ENCODE measurements around the gene VEPH1. TPM values are rescaled to one million over a fixed set of nuclear protein-coding genes. Genes with fewer than 3 reads are reported as not detected.

VEPH1 gene
- total and polyA plus RNA-seq, 9 of the 15 experiments (the other 6 are each of a cell fraction or from before 2014, with no cell fraction given), result 4.5 to 15.6 (median 5.8) TPM

DNA sequence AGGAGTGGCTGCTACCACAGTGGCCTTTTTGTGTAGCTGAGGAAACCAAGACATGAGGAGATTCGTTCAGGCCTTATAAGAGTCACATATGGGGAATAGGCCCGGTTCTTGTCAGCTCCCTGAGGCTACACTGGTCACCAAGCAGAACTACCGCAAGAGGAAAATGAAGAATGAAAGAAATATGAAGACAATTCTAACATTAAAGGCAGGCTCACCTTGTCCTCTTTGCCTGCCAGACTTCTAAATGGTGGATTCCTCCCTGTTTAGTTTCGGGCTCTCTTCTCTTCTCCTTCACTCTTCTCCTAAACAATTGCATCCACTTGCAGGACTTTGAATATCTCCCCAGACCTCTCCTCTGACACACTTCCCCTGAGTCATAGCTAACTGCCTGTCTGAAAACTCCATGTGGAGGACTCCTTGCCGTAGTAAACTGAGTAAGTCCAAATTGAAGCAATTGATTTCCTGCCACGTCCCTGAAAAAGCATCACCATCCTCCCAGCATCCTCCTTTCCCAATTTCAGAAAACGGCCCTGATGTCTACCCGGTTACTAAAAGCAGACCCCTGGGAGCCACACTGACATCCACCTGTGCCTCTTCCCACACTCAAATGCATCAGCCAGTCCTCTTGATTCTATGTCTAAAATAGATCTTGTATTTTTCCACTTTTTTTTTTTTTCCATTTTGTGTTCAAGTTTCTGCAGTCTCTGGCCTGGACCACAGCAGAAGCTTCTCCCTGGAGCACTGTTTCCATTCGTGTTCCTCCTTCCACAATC, 30.3 kb upstream of the VEPH1 start (continued):
- TF ChIP-seq, protein P1, sequence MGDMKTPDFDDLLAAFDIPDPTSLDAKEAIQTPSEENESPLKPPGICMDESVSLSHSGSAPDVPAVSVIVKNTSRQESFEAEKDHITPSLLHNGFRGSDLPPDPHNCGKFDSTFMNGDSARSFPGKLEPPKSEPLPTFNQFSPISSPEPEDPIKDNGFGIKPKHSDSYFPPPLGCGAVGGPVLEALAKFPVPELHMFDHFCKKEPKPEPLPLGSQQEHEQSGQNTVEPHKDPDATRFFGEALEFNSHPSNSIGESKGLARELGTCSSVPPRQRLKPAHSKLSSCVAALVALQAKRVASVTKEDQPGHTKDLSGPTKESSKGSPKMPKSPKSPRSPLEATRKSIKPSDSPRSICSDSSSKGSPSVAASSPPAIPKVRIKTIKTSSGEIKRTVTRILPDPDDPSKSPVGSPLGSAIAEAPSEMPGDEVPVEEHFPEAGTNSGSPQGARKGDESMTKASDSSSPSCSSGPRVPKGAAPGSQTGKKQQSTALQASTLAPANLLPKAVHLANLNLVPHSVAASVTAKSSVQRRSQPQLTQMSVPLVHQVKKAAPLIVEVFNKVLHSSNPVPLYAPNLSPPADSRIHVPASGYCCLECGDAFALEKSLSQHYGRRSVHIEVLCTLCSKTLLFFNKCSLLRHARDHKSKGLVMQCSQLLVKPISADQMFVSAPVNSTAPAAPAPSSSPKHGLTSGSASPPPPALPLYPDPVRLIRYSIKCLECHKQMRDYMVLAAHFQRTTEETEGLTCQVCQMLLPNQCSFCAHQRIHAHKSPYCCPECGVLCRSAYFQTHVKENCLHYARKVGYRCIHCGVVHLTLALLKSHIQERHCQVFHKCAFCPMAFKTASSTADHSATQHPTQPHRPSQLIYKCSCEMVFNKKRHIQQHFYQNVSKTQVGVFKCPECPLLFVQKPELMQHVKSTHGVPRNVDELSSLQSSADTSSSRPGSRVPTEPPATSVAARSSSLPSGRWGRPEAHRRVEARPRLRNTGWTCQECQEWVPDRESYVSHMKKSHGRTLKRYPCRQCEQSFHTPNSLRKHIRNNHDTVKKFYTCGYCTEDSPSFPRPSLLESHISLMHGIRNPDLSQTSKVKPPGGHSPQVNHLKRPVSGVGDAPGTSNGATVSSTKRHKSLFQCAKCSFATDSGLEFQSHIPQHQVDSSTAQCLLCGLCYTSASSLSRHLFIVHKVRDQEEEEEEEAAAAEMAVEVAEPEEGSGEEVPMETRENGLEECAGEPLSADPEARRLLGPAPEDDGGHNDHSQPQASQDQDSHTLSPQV (IDR thresholded peaks at IDR 0.05), result peak; percentile 63
- TF ChIP-seq BACH1 (tag; IDR thresholded peaks at IDR 0.05) (no peak), FOXK2 (conservative IDR thresholded peaks at IDR 0.05 in 1 of 2, IDR thresholded peaks at IDR 0.05 in 1 of 2; ENCODE audit: low read depth in 2 of 2) (peak in 1 of 2 experiments; percentile 14; a peak in 1 of 4 replicates), CEBPG (CRISPR knock-in tag; IDR thresholded peaks at IDR 0.05) (no peak), CEBPG (tag; conservative IDR thresholded peaks at IDR 0.05 in 1 of 2, IDR thresholded peaks at IDR 0.05 in 1 of 2) (peak in 1 of 2 experiments; percentile 52; a peak in 1 of 4 replicates), SPI1 (IDR thresholded peaks at IDR 0.05; ENCODE audit: borderline replicate concordance, low read depth, low read length) (no peak), ZNF695 (CRISPR knock-in tag; IDR thresholded peaks at IDR 0.05) (no peak), ILF3 (IDR thresholded peaks at IDR 0.05; ENCODE audit: borderline replicate concordance) (no peak)
- TF ChIP-seq, protein P2, sequence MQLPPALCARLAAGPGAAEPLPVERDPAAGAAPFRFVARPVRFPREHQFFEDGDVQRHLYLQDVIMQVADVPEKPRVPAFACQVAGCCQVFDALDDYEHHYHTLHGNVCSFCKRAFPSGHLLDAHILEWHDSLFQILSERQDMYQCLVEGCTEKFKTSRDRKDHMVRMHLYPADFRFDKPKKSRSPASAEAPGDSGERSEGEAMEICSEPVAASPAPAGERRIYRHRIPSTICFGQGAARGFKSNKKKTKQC (CRISPR knock-in tag; IDR thresholded peaks at IDR 0.05), result no peak
- TF ChIP-seq, protein P3, sequence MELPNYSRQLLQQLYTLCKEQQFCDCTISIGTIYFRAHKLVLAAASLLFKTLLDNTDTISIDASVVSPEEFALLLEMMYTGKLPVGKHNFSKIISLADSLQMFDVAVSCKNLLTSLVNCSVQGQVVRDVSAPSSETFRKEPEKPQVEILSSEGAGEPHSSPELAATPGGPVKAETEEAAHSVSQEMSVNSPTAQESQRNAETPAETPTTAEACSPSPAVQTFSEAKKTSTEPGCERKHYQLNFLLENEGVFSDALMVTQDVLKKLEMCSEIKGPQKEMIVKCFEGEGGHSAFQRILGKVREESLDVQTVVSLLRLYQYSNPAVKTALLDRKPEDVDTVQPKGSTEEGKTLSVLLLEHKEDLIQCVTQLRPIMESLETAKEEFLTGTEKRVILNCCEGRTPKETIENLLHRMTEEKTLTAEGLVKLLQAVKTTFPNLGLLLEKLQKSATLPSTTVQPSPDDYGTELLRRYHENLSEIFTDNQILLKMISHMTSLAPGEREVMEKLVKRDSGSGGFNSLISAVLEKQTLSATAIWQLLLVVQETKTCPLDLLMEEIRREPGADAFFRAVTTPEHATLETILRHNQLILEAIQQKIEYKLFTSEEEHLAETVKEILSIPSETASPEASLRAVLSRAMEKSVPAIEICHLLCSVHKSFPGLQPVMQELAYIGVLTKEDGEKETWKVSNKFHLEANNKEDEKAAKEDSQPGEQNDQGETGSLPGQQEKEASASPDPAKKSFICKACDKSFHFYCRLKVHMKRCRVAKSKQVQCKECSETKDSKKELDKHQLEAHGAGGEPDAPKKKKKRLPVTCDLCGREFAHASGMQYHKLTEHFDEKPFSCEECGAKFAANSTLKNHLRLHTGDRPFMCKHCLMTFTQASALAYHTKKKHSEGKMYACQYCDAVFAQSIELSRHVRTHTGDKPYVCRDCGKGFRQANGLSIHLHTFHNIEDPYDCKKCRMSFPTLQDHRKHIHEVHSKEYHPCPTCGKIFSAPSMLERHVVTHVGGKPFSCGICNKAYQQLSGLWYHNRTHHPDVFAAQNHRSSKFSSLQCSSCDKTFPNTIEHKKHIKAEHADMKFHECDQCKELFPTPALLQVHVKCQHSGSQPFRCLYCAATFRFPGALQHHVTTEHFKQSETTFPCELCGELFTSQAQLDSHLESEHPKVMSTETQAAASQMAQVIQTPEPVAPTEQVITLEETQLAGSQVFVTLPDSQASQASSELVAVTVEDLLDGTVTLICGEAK (IDR thresholded peaks at IDR 0.05), result no peak
- TF ChIP-seq, protein P3 (CRISPR knock-in tag; IDR thresholded peaks at IDR 0.05), result no peak
